T-helper 17 cell (primary cell): Measurements from ENCODE around the gene SLC35A4. TPM values are rescaled to one million over a fixed set of nuclear protein-coding genes. Genes with fewer than 3 reads are reported as not detected.
"Not testable (repeated sequence)": the region's sequence is repeated elsewhere in the genome, so short reads cannot be mapped to it uniquely, and the experiment has no call there.

ENCODE experiments used
- ATAC-seq: fragments of 150-1000 bp; cut with Tn5 transposase; 2 replicates; pipeline ENCODE4 v1.10.0; 2021; ENCODE audit warnings: mild to moderate bottlenecking, moderate library complexity
- DNase-seq, 3 donors: peaks; one replicate each; pipeline versions ENCODE4 v3.0.0 to v3.0.0-alpha.2; 2020 to 2021
- H3K9me3 ChIP-seq: one replicate; pipeline ENCODE4 v1.7.0; 2013; ENCODE audit warnings: low read length, mild to moderate bottlenecking; ENCODE audit not compliant: control insufficient read depth, poor library complexity, severe bottlenecking
- H3K27ac Mint-ChIP-seq: one replicate; pipeline ENCODE4 v1.8.0; 2022; ENCODE audit warnings: mild to moderate bottlenecking, moderate library complexity, mixed read lengths
- H3K27me3 Mint-ChIP-seq: one replicate; pipeline ENCODE4 v1.8.0; 2022; ENCODE audit warnings: mixed read lengths
- H3K36me3 Mint-ChIP-seq: one replicate; pipeline ENCODE4 v1.8.0; 2022; ENCODE audit warnings: low read depth, mixed read lengths
- H3K4me1 Mint-ChIP-seq: one replicate; pipeline ENCODE4 v1.8.0; 2022; ENCODE audit warnings: mild to moderate bottlenecking, mixed read lengths
- H3K4me3 Mint-ChIP-seq: one replicate; pipeline ENCODE4 v1.8.0; 2022; ENCODE audit warnings: mild to moderate bottlenecking, moderate library complexity, mixed read lengths
- total RNA-seq, 4 donors: library from RNA in 2 of 4; stranded (reverse) in 2 of 4; gene quantifications; one replicate each; pipeline ENCODE4 v1.2.3 and lab custom pipeline; 2022 to 2026

SLC35A4 gene
- total RNA-seq, 2 donors from 2014 or later, result 43.2 to 45.0 TPM

DNA sequence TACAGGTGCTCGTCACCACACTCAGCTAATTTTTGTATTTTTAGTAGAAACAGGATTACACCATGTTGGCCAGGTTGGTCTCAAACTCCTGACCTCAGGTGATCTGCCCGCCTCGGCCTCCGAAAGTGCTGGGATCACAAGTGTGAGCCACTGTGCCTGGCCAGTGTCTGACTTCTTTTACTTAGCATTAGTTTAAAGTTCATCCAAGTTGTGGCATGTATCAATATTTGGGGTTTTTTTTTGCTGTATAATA is 38.7 kb downstream of the SLC35A4 start:
- ATAC-seq, H3K27me3 Mint-ChIP-seq, H3K27ac Mint-ChIP-seq, H3K36me3 Mint-ChIP-seq, H3K4me3 Mint-ChIP-seq, H3K4me1 Mint-ChIP-seq, DNase-seq, H3K9me3 ChIP-seq: not testable (repeated sequence)

DNA sequence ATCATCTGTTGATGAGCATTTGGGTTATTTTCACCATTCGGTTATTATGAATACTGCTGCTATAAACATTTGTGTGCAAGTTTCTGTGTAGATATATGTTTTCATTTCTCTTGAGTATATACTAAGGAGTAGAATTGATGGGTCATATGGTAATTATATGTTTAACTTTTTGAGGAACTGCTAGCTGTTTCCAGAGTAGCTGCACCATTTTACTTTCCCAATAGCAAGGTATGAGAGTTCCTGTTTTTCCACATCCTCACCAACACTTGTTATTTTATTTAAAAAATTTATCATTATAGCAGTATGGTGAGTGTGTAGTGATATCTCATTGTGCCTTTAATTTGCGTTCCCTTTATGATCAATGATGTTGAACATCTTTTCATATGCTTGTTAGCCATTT is 39.1 kb downstream of the SLC35A4 start:
- Mint-ChIP-seq H3K4me3 (no peak overlapping the region), H3K4me1 (peaks cover 1% of the 10 kb centered on the region), H3K27ac (no peak overlapping the region), H3K27me3 (peaks cover 2% of the 10 kb centered on the region), H3K36me3 (no peaks in the 10 kb centered on the region)
- no peak for DNase-seq
- H3K9me3 ChIP-seq, result no peaks in the 10 kb centered on the region
- ATAC-seq, result no peak

DNA sequence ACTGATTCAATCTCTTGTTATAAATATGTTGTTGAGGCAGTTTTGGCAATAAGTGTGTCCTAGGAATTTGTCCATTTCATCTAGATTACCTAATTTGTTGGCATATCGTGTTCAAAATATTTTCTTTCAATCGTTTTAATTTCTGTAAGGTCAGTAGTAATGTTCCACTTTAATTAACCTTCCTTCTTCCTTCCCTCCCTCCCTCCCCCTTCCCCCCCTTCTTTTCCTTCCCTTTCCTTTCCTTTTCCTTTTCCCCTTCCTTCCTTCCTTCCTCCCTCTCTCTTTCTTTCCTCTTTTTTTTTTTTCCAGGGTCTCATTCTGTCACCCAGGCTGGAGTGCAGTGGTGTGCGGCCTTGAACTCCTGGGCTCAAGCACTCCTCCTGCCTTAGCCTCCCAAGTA is 41.3 kb downstream of the SLC35A4 start:
- no peaks in the 10 kb centered on the region for H3K9me3 ChIP-seq
- no peaks in the 10 kb centered on the region for H3K36me3 Mint-ChIP-seq

DNA sequence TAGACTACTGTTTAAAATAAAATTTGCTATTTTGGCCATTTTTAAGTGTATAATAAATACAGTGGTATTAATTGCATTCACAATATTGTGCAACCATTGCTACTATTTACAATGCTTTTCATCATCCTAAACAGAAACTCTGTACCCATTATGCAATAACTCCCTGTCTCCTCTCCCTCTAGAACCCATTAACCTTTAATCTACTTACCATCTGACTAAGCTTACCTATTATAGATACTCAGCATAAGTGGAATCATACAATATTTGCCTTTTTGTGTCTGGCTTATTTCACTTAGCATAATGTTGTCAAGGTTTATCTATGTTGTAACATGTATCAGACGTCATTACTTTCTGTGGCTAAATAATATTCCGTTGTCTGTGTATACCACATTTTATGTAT is 42.4 kb downstream of the SLC35A4 start:
- no peak overlapping the region for H3K4me3 Mint-ChIP-seq
- ATAC-seq, result no peak
- no peak for DNase-seq
- peaks cover 12% of the 10 kb centered on the region for H3K4me1 Mint-ChIP-seq
- H3K27me3 Mint-ChIP-seq, result peaks cover 14% of the 10 kb centered on the region
- no peaks in the 10 kb centered on the region for H3K9me3 ChIP-seq
- no peaks in the 10 kb centered on the region for H3K36me3 Mint-ChIP-seq
- H3K27ac Mint-ChIP-seq, result no peak overlapping the region

More for the DNA sequence above, 41.3 kb downstream of the SLC35A4 start:
- ATAC-seq (no peak), DNase-seq (no peak)
- Mint-ChIP-seq H3K4me1 (peaks cover 6% of the 10 kb centered on the region), H3K27ac (no peak overlapping the region), H3K4me3 (no peak overlapping the region), H3K27me3 (peaks cover 5% of the 10 kb centered on the region)

DNA sequence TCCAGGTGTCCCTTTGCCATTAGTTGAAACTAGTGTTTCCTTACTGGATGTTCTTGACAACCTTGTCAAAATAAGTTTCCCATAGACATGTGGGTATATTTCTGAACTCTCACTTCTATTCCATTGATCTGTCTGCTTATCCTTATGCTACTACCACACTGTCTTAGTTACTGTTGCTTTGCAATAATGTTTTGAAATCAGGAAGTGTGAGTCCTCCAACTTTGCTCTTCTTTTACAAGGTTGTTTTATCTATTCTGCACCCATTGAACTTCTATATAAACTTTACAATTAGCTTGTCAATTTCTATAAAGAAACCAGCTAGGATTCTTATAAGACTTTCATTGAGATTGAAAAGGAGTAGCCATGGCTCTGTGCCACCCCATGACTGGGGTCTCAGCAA is 44.1 kb downstream of the SLC35A4 start:
- ATAC-seq (no peak), DNase-seq (no peak)
- Mint-ChIP-seq H3K36me3 (no peaks in the 10 kb centered on the region), H3K27me3 (peaks cover 21% of the 10 kb centered on the region), H3K4me3 (no peak overlapping the region), H3K27ac (no peak overlapping the region), H3K4me1 (peaks cover 16% of the 10 kb centered on the region)
- H3K9me3 ChIP-seq, result no peaks in the 10 kb centered on the region

DNA sequence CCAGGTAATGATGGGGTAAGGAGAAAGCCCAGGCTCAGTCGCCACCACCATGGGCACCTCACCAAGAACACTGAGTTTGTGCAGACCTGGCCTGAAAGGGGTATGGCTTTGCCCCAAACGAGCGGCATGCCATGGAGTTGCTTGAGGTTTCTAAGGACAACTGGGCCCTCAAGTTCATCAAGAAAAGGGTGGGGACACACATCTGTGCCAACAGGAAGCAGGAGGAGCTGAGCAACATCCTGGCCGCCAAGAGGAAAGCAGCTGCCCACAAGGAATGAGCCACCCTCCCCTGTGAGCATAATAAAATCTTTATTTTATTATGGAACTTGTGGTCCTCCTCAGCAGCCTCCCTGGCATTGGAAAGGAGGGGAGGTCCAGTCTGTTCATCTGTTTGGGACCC is 44.5 kb downstream of the SLC35A4 start:
- H3K36me3 Mint-ChIP-seq, result no peaks in the 10 kb centered on the region
- H3K9me3 ChIP-seq, result no peaks in the 10 kb centered on the region
- peaks cover 21% of the 10 kb centered on the region for H3K27me3 Mint-ChIP-seq
- no peak for DNase-seq
- no peak for ATAC-seq
- H3K4me3 Mint-ChIP-seq, result no peak overlapping the region
- H3K4me1 Mint-ChIP-seq, result peaks cover 16% of the 10 kb centered on the region
- H3K27ac Mint-ChIP-seq, result no peak overlapping the region

DNA sequence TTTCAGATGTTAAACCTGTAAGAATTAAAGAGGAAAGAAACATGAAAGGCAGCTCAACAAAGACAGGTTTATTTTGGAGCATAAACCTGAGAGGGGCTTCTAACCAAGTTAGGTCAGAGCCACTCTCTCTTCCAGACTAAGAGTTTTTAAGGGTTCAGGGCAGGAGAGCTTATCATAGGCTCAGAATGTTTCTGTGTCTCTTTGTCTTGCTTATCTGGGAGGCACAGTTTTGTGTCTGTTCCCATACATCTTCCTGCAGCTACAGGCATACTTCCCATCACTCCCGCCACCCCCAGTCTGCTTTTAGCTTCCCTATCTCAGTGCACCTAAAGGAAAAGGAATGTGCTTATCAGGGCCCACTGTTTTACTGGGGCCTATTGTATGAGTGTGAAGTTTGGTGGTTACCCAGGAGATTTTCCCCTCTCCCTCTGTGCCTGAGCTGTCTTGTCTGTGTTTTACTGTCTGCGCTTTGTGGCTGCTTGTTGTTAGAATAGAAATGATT is 46.4 kb downstream of the SLC35A4 start:
- H3K4me1 Mint-ChIP-seq, result peaks cover 16% of the 10 kb centered on the region
- no peaks in the 10 kb centered on the region for H3K9me3 ChIP-seq
- peaks cover 21% of the 10 kb centered on the region for H3K27me3 Mint-ChIP-seq
- no peak overlapping the region for H3K27ac Mint-ChIP-seq
- DNase-seq (no peak), ATAC-seq (no peak)
- H3K4me3 Mint-ChIP-seq, result no peak overlapping the region
- no peaks in the 10 kb centered on the region for H3K36me3 Mint-ChIP-seq

Other genes with a start within 250 kb of the SLC35A4 start
- gene HBEGF, start 218.2 kb upstream of the SLC35A4 start, total RNA-seq, result 1 to 10 TPM; 3.2 to 7.3 TPM
- not detected for gene SLC4A9, start 204.6 kb upstream of the SLC35A4 start, total RNA-seq
- 100 to 1,000 TPM; 223 to 228 TPM for gene ANKHD1, start 163.0 kb upstream of the SLC35A4 start, total RNA-seq
- gene EIF4EBP3, start 17.2 kb upstream of the SLC35A4 start, total RNA-seq, result 10 to 100 TPM in 1 of 2 donors, 1 to 10 TPM in 1; 9.1 to 14.0 TPM
- gene SRA1, start 7.4 kb upstream of the SLC35A4 start, total RNA-seq, result 10 to 100 TPM; 29.9 to 33.2 TPM
- gene APBB3, start 230 bp upstream of the SLC35A4 start, total RNA-seq, result 10 to 100 TPM; 47.5 to 59.0 TPM
- gene CD14, start 68.3 kb downstream of the SLC35A4 start, total RNA-seq, result 1 to 10 TPM; 1.4 to 9.2 TPM
- 10 to 100 TPM; 18.3 to 23.1 TPM for gene TMCO6, start 74.6 kb downstream of the SLC35A4 start, total RNA-seq
- 10 to 100 TPM; 40.7 to 46.2 TPM for gene NDUFA2, start 82.8 kb downstream of the SLC35A4 start, total RNA-seq
- 100 to 1,000 TPM; 168 to 172 TPM for gene IK, start 83.0 kb downstream of the SLC35A4 start, total RNA-seq
- gene WDR55, start 100.1 kb downstream of the SLC35A4 start, total RNA-seq, result 10 to 100 TPM; 34.8 to 36.3 TPM
- gene DND1, start 108.7 kb downstream of the SLC35A4 start, total RNA-seq, result 1 to 10 TPM; 1.2 to 1.9 TPM
- gene HARS1, start 126.5 kb downstream of the SLC35A4 start, total RNA-seq, result 10 to 100 TPM; 44.8 to 49.3 TPM
- 10 to 100 TPM; 33.5 to 34.9 TPM for gene HARS2, start 126.6 kb downstream of the SLC35A4 start, total RNA-seq
- 10 to 100 TPM; 40.9 to 41.5 TPM for gene ZMAT2, start 135.6 kb downstream of the SLC35A4 start, total RNA-seq
- not detected for gene PCDHA1, start 221.3 kb downstream of the SLC35A4 start, total RNA-seq
- not detected for gene PCDHA2, start 230.0 kb downstream of the SLC35A4 start, total RNA-seq
- gene PCDHA3, start 236.2 kb downstream of the SLC35A4 start, total RNA-seq, result not detected
- gene PCDHA4, start 242.2 kb downstream of the SLC35A4 start, total RNA-seq, result not detected